ENCODE measurements around the gene LDAH. TPM values are rescaled to one million over a fixed set of nuclear protein-coding genes. Genes with fewer than 3 reads are reported as not detected.

The LDAH gene
- total and polyA plus RNA-seq, 10 of the 15 experiments (the other 5 are each of a cell fraction or from before 2014, with no cell fraction given): 17.9 to 44.7 (median 30.0) TPM

DNA sequence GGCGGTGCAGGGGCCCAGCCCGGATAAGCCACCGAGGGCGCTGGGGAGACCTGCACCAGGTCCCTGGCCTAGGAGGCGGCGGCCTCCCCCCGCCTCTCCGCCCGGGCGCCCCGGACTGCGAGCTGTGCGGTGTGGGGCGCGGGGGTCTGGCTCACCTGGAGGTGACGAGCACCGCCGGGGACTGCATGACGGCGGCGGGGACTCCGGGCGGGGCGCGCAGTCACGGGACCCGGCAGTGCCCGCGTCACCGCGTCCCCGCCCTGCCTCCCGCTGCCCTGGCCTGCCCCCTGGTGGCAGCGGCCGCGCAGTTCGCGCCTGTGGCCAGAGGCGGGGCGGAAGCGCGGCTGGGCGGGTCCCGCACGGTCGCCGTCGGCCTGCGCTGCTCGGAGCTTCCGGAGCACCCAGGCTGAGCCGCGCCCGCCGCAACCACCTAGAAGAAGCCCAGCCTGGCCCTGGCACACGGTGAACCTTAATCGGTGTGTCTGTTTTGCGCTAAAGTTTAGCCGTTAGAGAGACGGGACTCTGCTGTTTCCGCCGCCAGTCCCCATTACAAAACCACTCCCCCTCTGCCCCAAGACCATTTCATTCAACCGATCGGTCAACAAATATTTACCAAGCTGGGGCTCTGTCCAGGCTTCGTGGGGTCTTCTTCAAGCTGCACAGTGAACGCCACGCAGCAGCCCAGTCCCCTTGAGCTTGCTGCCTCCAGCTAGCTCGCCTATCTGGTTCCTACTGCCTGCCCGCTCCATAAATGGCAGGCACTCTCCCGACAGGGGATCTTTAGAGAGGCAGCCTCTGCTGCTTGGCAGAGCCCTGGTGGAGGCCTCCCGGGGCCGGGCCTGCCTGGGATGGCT is 171.8 kb downstream of the LDAH start, which contains the start of gene HS1BP3 (continued):
- TF ChIP-seq, protein P1, sequence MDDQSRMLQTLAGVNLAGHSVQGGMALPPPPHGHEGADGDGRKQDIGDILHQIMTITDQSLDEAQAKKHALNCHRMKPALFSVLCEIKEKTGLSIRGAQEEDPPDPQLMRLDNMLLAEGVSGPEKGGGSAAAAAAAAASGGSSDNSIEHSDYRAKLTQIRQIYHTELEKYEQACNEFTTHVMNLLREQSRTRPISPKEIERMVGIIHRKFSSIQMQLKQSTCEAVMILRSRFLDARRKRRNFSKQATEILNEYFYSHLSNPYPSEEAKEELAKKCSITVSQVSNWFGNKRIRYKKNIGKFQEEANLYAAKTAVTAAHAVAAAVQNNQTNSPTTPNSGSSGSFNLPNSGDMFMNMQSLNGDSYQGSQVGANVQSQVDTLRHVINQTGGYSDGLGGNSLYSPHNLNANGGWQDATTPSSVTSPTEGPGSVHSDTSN (IDR thresholded peaks at IDR 0.05; ENCODE audit: insufficient replicate concordance, low read depth, low read length): no peak
- peak; percentile 68 for TF ChIP-seq KLF5 (IDR thresholded peaks at IDR 0.05; ENCODE audit: partially characterized antibody)
- TF ChIP-seq CHD1 (IDR thresholded peaks at IDR 0.05; ENCODE audit: low read depth, low read length): no peak
- no peak for TF ChIP-seq CEBPZ (IDR thresholded peaks at IDR 0.05; ENCODE audit: low read depth, low read length)
- TF ChIP-seq RFX5 (IDR thresholded peaks at IDR 0.05; ENCODE audit: low read depth, low read length): no peak
- TF ChIP-seq POLR2A (IDR thresholded peaks at IDR 0.05; ENCODE audit: low read depth, low read length): peak; percentile 89
- TF ChIP-seq RB1 (IDR thresholded peaks at IDR 0.05; ENCODE audit: borderline replicate concordance): peak; percentile 98
- no peak for TF ChIP-seq TAF1 (IDR thresholded peaks at IDR 0.05; ENCODE audit: borderline replicate concordance, low read depth, low read length)
- no peak for TF ChIP-seq CEBPB (IDR thresholded peaks at IDR 0.05; ENCODE audit: borderline replicate concordance in 1 of 2, low read depth in 2 of 2, low read length in 2 of 2)
- no peak for TF ChIP-seq TCF7 (IDR thresholded peaks at IDR 0.05; ENCODE audit: borderline replicate concordance)
- TF ChIP-seq KDM1A (IDR thresholded peaks at IDR 0.05; ENCODE audit: borderline replicate concordance): no peak
- peak; percentile 35; the same call in 1 of the 2 replicates for TF ChIP-seq SIN3A (IDR thresholded peaks at IDR 0.05; ENCODE audit: low read depth, low read length)
- TF ChIP-seq ETV6 (conservative IDR thresholded peaks at IDR 0.05 in 1 of 2, IDR thresholded peaks at IDR 0.05 in 1 of 2; ENCODE audit: borderline replicate concordance in 1 of 2, low read depth in 1 of 2): no peak
- TF ChIP-seq SKIL (IDR thresholded peaks at IDR 0.05; ENCODE audit: low read depth, poor library complexity, severe bottlenecking): no peak
- TF ChIP-seq HDGF (IDR thresholded peaks at IDR 0.05): no peak
- no peak for TF ChIP-seq IKZF2 (IDR thresholded peaks at IDR 0.05)
- no peak for TF ChIP-seq SIX5 (IDR thresholded peaks at IDR 0.05; ENCODE audit: low read depth, low read length, severe bottlenecking)
- no peak for TF ChIP-seq MEF2A (IDR thresholded peaks at IDR 0.05; ENCODE audit: insufficient read depth, low read depth, low read length)
- peak; percentile 76 for TF ChIP-seq RELA (IDR thresholded peaks at IDR 0.05; ENCODE audit: borderline replicate concordance, partially characterized antibody)
- TF ChIP-seq ZNF274 (IDR thresholded peaks at IDR 0.05; ENCODE audit: insufficient read depth, insufficient read length): no peak

Data from GM12878 (cell line).